ENCODE measurements around the gene UBE2H.

DNA sequence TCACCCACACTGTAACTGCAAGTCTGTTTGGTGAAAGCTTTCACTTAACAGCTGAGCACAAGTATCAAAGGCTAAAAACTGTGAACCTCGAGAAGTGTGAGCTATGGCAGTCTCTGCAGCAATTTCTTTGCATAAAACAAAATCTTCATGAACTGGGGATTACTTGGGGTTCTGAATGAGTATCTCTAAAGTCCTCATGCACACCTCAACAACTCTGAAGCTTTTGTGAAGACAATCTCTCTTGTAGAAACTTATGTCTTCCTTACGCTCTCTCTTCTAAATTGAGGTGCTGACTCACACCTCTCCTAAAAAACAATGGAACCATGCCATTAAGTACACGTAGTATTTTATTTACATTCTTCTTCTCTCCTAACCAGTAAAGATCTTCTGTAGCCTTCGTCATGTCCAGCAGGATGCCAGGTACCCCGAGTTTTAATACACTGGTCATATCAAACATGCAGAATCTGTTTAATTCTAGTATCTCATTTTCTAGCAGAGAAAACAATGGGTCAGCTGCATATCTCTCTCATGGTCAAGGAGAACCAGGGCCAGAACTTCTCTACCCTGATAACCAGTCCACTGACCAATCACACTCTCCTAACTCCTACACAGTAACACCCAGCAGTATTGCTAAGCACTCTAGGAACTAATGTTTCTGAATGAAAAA is 76.9 kb downstream of the UBE2H start:
- TF ChIP-seq, protein P1, sequence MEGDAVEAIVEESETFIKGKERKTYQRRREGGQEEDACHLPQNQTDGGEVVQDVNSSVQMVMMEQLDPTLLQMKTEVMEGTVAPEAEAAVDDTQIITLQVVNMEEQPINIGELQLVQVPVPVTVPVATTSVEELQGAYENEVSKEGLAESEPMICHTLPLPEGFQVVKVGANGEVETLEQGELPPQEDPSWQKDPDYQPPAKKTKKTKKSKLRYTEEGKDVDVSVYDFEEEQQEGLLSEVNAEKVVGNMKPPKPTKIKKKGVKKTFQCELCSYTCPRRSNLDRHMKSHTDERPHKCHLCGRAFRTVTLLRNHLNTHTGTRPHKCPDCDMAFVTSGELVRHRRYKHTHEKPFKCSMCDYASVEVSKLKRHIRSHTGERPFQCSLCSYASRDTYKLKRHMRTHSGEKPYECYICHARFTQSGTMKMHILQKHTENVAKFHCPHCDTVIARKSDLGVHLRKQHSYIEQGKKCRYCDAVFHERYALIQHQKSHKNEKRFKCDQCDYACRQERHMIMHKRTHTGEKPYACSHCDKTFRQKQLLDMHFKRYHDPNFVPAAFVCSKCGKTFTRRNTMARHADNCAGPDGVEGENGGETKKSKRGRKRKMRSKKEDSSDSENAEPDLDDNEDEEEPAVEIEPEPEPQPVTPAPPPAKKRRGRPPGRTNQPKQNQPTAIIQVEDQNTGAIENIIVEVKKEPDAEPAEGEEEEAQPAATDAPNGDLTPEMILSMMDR (optimal IDR thresholded peaks at IDR 0.05 in 1 of 3, IDR thresholded peaks at IDR 0.05 in 1 of 3, conservative IDR thresholded peaks at IDR 0.05 in 1 of 3; ENCODE audit: extremely low read depth in 1 of 3, insufficient read depth in 2 of 3, low read length in 3 of 3), result no peak
- TF ChIP-seq EZH2 (IDR thresholded peaks at IDR 0.05; ENCODE audit: low read length), result no peak
